Suprapubic skin (tissue), 4 donors: Measurements from ENCODE around the gene COMMD9. TPM values are rescaled to one million over a fixed set of nuclear protein-coding genes. Genes with fewer than 3 reads are reported as not detected.

Source experiments
- DNase-seq, 2 donors: peaks; one replicate each; pipeline ENCODE4 v3.0.0-alpha.2; 2019; ENCODE audit warnings: low spot score in 2 of 2
- H3K27ac ChIP-seq: fragments of 200-600 bp; sonication (generic); one replicate; pipeline ENCODE4 v1.5.1; 2019
- H3K27me3 ChIP-seq: fragments of 200-600 bp; sonication (generic); one replicate; pipeline ENCODE4 v1.5.1; 2019
- H3K36me3 ChIP-seq: fragments of 200-600 bp; sonication (generic); one replicate; pipeline ENCODE4 v1.5.1; 2019
- H3K4me1 ChIP-seq: fragments of 200-600 bp; sonication (generic); one replicate; pipeline ENCODE4 v1.5.1; 2019
- H3K4me3 ChIP-seq: fragments of 200-600 bp; sonication (generic); one replicate; pipeline ENCODE4 v1.5.1; 2019; ENCODE audit warnings: mild to moderate bottlenecking
- H3K9me3 ChIP-seq: fragments of 200-600 bp; sonication (generic); one replicate; pipeline ENCODE4 v1.5.1; 2019
- EP300 ChIP-seq: sonication (generic); formaldehyde crosslinking; IDR thresholded peaks from one replicate; pipeline ENCODE4 v1.6.1; 2017; ENCODE audit warnings: antibody characterized with exemption
- POLR2A ChIP-seq, 2 donors: fragments of 450-650 bp; IDR thresholded peaks; one replicate each; pipeline ENCODE4 v1.6.1; 2017; ENCODE audit warnings: antibody characterized with exemption in 2 of 2, mild to moderate bottlenecking in 2 of 2, moderate library complexity in 2 of 2
- POLR2AphosphoS5 ChIP-seq, 3 donors: sonication (generic); formaldehyde crosslinking; IDR thresholded peaks; one replicate each; pipeline ENCODE4 v1.6.1; 2017; ENCODE audit warnings: antibody characterized with exemption in 3 of 3
- WGBS: methylation state at CpG from one replicate; pipeline ENCODE4 v1.1.5; 2018; 5-methylcytosine and 5-hydroxymethylcytosine counted together
- total RNA-seq, 4 donors: library from RNA; depleted of rRNA; stranded (reverse); fragments of >200 nt; gene quantifications; one replicate each; pipeline ENCODE4 v1.1.0, GENCODE V29; 2016
- TF ChIP-seq, protein P1 (sequence below), 2 donors: fragments of 200-600 bp in 1 of 2; fragments of 450-650 bp in 1 of 2; sonication (generic) in 1 of 2; IDR thresholded peaks; one replicate each; pipeline ENCODE4 v1.5.1; 2016 to 2019; ENCODE audit warnings: antibody characterized with exemption in 2 of 2, mild to moderate bottlenecking in 1 of 2, moderate library complexity in 1 of 2

COMMD9 gene
- total RNA-seq, 4 donors from 2014 or later, result 40.1 to 55.0 (median 46.6) TPM

- H3K36me3 ChIP-seq, result peaks cover 11% of the 10 kb centered on the region
- no peaks in the 10 kb centered on the region for H3K27me3 ChIP-seq
- no peak overlapping the region for H3K4me3 ChIP-seq
- no peaks in the 10 kb centered on the region for H3K9me3 ChIP-seq
- TF ChIP-seq POLR2AphosphoS5 (IDR thresholded peaks at IDR 0.05) (no peak), POLR2A (IDR thresholded peaks at IDR 0.05) (no peak), EP300 (no peak)
- TF ChIP-seq, protein P1, sequence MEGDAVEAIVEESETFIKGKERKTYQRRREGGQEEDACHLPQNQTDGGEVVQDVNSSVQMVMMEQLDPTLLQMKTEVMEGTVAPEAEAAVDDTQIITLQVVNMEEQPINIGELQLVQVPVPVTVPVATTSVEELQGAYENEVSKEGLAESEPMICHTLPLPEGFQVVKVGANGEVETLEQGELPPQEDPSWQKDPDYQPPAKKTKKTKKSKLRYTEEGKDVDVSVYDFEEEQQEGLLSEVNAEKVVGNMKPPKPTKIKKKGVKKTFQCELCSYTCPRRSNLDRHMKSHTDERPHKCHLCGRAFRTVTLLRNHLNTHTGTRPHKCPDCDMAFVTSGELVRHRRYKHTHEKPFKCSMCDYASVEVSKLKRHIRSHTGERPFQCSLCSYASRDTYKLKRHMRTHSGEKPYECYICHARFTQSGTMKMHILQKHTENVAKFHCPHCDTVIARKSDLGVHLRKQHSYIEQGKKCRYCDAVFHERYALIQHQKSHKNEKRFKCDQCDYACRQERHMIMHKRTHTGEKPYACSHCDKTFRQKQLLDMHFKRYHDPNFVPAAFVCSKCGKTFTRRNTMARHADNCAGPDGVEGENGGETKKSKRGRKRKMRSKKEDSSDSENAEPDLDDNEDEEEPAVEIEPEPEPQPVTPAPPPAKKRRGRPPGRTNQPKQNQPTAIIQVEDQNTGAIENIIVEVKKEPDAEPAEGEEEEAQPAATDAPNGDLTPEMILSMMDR (IDR thresholded peaks at IDR 0.05), result no peak
- H3K27ac ChIP-seq, result no peak overlapping the region
- no peak for DNase-seq
- 52% methylated on average over 11 of the region's 11 CpGs for WGBS
- peaks cover 6% of the 10 kb centered on the region for H3K4me1 ChIP-seq
Measured at GRCh38 chr11:36230779-36231699, 58.2 kb downstream of the COMMD9 start.

DNA sequence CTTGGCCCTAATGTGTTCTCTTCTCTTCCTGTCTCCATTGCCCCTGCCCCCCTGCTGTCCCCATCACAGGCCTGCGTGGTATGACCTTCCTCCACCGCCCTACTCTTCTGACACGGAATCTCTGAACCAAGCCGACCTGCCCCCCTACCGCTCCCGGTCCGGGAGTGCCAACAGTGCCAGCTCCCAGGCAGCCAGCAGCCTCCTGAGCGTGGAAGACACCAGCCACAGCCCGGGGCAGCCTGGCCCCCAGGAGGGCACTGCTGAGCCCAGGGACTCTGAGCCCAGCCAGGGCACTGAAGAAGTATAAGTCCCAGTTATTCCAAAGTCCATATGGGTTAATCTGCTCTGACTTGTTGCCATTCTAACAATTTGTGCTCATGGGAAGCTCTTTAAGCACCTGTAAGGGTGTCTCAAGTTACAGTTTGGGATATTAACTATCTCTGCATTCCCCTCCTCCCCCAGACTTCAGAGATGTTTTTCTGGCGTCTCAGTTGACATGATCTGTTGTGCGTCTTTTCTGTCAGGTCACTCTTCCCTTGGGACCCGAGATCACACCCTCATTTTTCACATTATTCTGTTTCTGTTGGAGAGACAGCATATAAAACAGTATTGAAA lies 60.0 kb downstream of the COMMD9 start:
- no peak overlapping the region for H3K4me3 ChIP-seq
- no peaks in the 10 kb centered on the region for H3K27me3 ChIP-seq
- no peaks in the 10 kb centered on the region for H3K9me3 ChIP-seq
- DNase-seq, result no peak
- H3K27ac ChIP-seq, result no peak overlapping the region
- peaks cover 6% of the 10 kb centered on the region for H3K4me1 ChIP-seq
- TF ChIP-seq POLR2AphosphoS5 (IDR thresholded peaks at IDR 0.05) (no peak), EP300 (no peak), POLR2A (IDR thresholded peaks at IDR 0.05) (no peak)
- TF ChIP-seq, protein P1 (IDR thresholded peaks at IDR 0.05), result no peak
- 94% methylated on average over 12 of the region's 12 CpGs for WGBS
- peaks cover 11% of the 10 kb centered on the region for H3K36me3 ChIP-seq

- peaks cover 11% of the 10 kb centered on the region for H3K36me3 ChIP-seq
- H3K27ac ChIP-seq, result no peak overlapping the region
- DNase-seq, result no peak
- TF ChIP-seq POLR2AphosphoS5 (IDR thresholded peaks at IDR 0.05) (no peak), POLR2A (IDR thresholded peaks at IDR 0.05) (no peak), EP300 (no peak)
- TF ChIP-seq, protein P1 (IDR thresholded peaks at IDR 0.05), result no peak
- WGBS, result 65% methylated on average over 8 of the region's 8 CpGs
- H3K4me1 ChIP-seq, result peaks cover 6% of the 10 kb centered on the region
- no peaks in the 10 kb centered on the region for H3K27me3 ChIP-seq
- no peaks in the 10 kb centered on the region for H3K9me3 ChIP-seq
- no peak overlapping the region for H3K4me3 ChIP-seq
Measured at GRCh38 chr11:36228689-36229088, 60.5 kb downstream of the COMMD9 start.

GRCh38 chr11:36227044-36227443 lies 62.2 kb downstream of the COMMD9 start:
- 94% methylated on average over 15 of the region's 15 CpGs for WGBS
- Histone ChIP-seq H3K27ac (no peak overlapping the region), H3K4me1 (peaks cover 10% of the 10 kb centered on the region), H3K27me3 (no peaks in the 10 kb centered on the region), H3K9me3 (no peaks in the 10 kb centered on the region), H3K36me3 (peaks cover 11% of the 10 kb centered on the region), H3K4me3 (no peak overlapping the region)
- DNase-seq, result no peak
- TF ChIP-seq POLR2A (IDR thresholded peaks at IDR 0.05) (no peak), EP300 (no peak), POLR2AphosphoS5 (IDR thresholded peaks at IDR 0.05) (no peak)
- TF ChIP-seq, protein P1 (IDR thresholded peaks at IDR 0.05), result no peak
